ENCODE data around the gene TMPRSS9. TPM values are rescaled to one million over a fixed set of nuclear protein-coding genes. Genes with fewer than 3 reads are reported as not detected.

TMPRSS9 gene
- total RNA-seq, 4 donors from 2014 or later, result not detected

DNA sequence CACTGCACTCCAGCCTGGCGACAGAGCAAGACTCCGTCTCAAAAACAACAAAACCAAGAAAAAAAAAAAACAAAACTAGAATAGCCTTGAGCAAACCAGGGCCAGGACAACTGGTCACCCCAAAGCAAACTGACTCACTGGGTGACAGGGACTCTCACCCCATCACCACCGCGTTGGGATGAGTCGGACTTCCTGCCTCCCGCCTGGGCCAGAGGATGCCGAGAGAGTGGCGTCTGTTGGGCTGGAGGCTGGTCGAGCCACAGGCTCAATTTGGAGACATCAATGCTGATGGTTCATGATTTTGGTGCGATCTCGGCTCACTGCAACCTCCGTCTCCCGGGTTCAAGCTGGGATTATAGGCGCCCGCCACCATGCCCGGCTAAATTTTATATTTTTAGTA is 11.6 kb downstream of the TMPRSS9 start:
- peaks cover 0 to 3% (median 0%) of the 10 kb centered on the region in 4 donors for H3K9me3 ChIP-seq
- no peak overlapping the region for H3K27ac ChIP-seq
- no peak for DNase-seq (ENCODE audit: low spot score in 2 of 2)
- whole genome bisulfite sequencing, 2 donors, result 75% methylated on average over 16 of the region's 16 CpGs
- H3K27me3 ChIP-seq, result peaks cover 0 to 46% of the 10 kb centered on the region in 2 donors
- no peaks in the 10 kb centered on the region for H3K36me3 ChIP-seq
- TF ChIP-seq, protein P1, sequence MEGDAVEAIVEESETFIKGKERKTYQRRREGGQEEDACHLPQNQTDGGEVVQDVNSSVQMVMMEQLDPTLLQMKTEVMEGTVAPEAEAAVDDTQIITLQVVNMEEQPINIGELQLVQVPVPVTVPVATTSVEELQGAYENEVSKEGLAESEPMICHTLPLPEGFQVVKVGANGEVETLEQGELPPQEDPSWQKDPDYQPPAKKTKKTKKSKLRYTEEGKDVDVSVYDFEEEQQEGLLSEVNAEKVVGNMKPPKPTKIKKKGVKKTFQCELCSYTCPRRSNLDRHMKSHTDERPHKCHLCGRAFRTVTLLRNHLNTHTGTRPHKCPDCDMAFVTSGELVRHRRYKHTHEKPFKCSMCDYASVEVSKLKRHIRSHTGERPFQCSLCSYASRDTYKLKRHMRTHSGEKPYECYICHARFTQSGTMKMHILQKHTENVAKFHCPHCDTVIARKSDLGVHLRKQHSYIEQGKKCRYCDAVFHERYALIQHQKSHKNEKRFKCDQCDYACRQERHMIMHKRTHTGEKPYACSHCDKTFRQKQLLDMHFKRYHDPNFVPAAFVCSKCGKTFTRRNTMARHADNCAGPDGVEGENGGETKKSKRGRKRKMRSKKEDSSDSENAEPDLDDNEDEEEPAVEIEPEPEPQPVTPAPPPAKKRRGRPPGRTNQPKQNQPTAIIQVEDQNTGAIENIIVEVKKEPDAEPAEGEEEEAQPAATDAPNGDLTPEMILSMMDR (IDR thresholded peaks at IDR 0.05), result no peak
- no peak for TF ChIP-seq POLR2A (IDR thresholded peaks at IDR 0.05)
- no peak for TF ChIP-seq EP300 (IDR thresholded peaks at IDR 0.05)
- H3K4me1 ChIP-seq, result no peaks in the 10 kb centered on the region
- H3K4me3 ChIP-seq, result no peak overlapping the region

DNA sequence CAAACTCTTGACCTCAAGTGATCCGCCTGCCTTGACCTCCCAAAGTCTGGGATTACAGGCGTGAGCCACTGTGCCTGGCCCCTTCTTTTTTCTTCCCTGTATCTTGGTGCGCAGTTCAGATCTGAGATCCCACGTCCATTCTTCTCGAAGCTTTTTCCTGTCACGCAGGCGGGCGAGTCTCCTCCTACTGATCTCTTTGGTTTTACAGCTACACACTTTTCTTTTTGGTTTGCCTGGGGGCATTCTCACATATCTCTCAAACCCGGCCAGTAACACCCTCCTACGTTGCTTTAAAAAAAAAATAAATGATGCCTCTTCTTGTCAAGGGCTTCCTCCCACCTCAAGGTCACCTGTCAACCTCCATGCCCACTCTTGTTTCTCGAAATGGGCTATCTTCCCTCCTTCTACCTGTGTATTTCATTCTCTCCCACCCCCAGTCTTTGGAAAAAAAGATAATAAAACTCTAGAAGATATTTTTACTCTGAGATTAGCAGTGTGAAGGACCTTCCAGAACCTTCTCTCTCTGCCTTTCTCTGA is 12.1 kb downstream of the TMPRSS9 start:
- no peak for TF ChIP-seq EP300 (IDR thresholded peaks at IDR 0.05)
- TF ChIP-seq, protein P1 (IDR thresholded peaks at IDR 0.05), result no peak
- no peak for TF ChIP-seq POLR2A (IDR thresholded peaks at IDR 0.05)
- Histone ChIP-seq H3K9me3 (no peaks in the 10 kb centered on the region), H3K4me3 (no peak overlapping the region), H3K4me1 (no peaks in the 10 kb centered on the region), H3K27me3 (peaks cover 0 to 41% of the 10 kb centered on the region in 2 donors), H3K36me3 (no peaks in the 10 kb centered on the region), H3K27ac (no peak overlapping the region)
- WGBS, 2 donors, result 54 to 62% methylated on average over 11 of the region's 11 CpGs
- no peak for DNase-seq (ENCODE audit: low spot score in 2 of 2)

DNA sequence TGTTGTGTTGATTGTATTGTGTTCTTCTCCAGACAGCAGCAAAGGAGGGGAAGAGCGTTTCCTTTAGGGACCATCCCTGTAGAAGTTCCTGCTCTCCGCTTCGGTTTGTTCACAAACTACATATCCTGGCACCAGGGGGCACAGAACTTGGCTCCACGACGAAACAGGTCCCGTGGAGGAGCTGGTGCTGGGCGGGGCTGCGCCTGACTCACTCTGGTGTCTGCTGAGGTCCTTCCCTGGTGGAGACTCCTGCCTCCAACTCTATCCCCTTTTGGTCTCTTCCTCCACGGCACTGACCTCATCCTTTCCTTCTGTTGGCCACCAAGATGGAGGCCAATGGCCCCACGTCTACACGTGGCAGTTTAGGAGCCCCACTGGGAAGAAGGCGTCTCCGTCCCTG is 14.7 kb downstream of the TMPRSS9 start:
- TF ChIP-seq POLR2A (IDR thresholded peaks at IDR 0.05), result no peak
- TF ChIP-seq, protein P1 (IDR thresholded peaks at IDR 0.05), result no peak
- no peak for TF ChIP-seq EP300 (IDR thresholded peaks at IDR 0.05)

DNA sequence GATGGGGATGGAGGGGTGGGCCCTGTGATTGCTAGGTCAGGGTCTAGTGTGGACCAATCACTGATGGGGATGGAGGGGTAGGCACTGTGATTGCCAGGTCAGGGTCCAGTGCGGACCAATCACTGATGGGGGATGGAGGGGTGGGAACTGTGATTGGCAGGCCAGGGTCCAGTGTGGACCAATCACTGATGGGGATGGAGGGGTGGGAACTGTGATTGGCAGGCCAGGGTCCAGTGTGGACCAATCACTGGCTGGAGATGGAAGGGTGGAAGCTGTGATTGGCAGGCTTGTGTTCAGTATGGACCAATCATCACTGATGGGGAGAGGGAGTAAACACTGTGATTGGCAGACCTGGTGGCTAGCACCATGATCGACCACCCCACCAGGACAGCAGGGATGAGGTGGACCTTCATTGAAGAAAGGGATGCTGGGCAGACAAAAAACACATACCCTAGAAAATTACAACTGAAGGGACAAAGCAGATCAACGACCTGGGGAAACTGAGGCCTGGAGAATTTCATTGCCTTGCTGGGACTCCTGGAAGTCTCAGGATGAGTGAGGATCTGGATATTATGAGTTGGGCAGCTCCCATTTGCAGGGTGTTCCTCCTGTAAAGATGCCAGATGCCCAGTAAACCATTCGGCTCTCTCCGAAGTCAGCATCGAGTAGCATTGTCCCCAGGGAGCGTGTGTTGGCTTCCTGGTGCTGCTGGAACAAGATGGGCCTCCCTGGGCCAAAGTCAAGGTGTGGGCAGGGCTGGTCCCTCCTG is 15.5 kb downstream of the TMPRSS9 start:
- no peak overlapping the region for H3K4me3 ChIP-seq
- peaks cover 0 to 15% (median 0%) of the 10 kb centered on the region in 4 donors for H3K9me3 ChIP-seq
- no peaks in the 10 kb centered on the region for H3K36me3 ChIP-seq
- no peaks in the 10 kb centered on the region for H3K4me1 ChIP-seq
- H3K27ac ChIP-seq, result no peak overlapping the region
- WGBS, 2 donors, result 71 to 85% methylated on average over 7 of the region's 7 CpGs
- no peak for DNase-seq (ENCODE audit: low spot score in 2 of 2)
- TF ChIP-seq, protein P1 (IDR thresholded peaks at IDR 0.05), result no peak
- no peak for TF ChIP-seq EP300 (IDR thresholded peaks at IDR 0.05)
- peaks cover 0 to 23% of the 10 kb centered on the region in 2 donors for H3K27me3 ChIP-seq

More for the DNA sequence above, 14.7 kb downstream of the TMPRSS9 start:
- Histone ChIP-seq H3K27ac (no peak overlapping the region), H3K4me3 (no peak overlapping the region), H3K36me3 (no peaks in the 10 kb centered on the region), H3K4me1 (no peaks in the 10 kb centered on the region), H3K27me3 (peaks cover 0 to 31% of the 10 kb centered on the region in 2 donors), H3K9me3 (peaks cover 0 to 9% (median 0%) of the 10 kb centered on the region in 4 donors)
- no peak for DNase-seq (ENCODE audit: low spot score in 2 of 2)
- WGBS, 2 donors, result 80 to 87% methylated on average over 13 of the region's 13 CpGs
